RKO (cell line): ENCODE data around the gene C2CD4B.

ENCODE experiments used
- DNase-seq: peaks from one replicate; pipeline ENCODE4 v3.0.0-alpha.2; 2016; ENCODE audit warnings: low spot score

The C2CD4B gene

GRCh38 chr15:62119227-62119864 is 45.7 kb downstream of the C2CD4B start:
- peak; percentile 98 for DNase-seq

GRCh38 chr15:62118520-62119226 is 46.4 kb downstream of the C2CD4B start:
- no peak for DNase-seq

GRCh38 chr15:62115847-62116246 is 49.2 kb downstream of the C2CD4B start:
- DNase-seq, result no peak
